H9 (cell line): ENCODE measurements around the gene CPNE8. TPM values are rescaled to one million over a fixed set of nuclear protein-coding genes. Genes with fewer than 3 reads are reported as not detected.

Source experiments
- DNase-seq: peaks from one replicate; pipeline ENCODE4 v3.0.0-alpha.2; 2017
- H2AFZ ChIP-seq: one replicate; pipeline ENCODE4 v1.6.1; 2013; ENCODE audit warnings: mild to moderate bottlenecking, low read length, control low read depth, moderate library complexity
- H2AK5ac ChIP-seq: 2 replicates; pipeline ENCODE4 v1.6.1; 2013; ENCODE audit warnings: low read length, control low read depth, mixed read lengths; ENCODE audit not compliant: insufficient read length
- H2BK120ac ChIP-seq: one replicate; pipeline ENCODE4 v1.6.1; 2013; ENCODE audit warnings: low read depth, mild to moderate bottlenecking, low read length, control low read depth, inconsistent platforms; ENCODE audit not compliant: poor library complexity, severe bottlenecking
- H2BK12ac ChIP-seq: 2 replicates; pipeline ENCODE4 v1.6.1; 2013; ENCODE audit warnings: low read length, control low read depth, mixed read lengths, low read depth; ENCODE audit not compliant: insufficient read length
- H2BK15ac ChIP-seq: 2 replicates; pipeline ENCODE4 v1.6.1; 2013; ENCODE audit warnings: low read depth, low read length, control low read depth
- H2BK20ac ChIP-seq: one replicate; pipeline ENCODE4 v1.6.1; 2013; ENCODE audit warnings: low read depth, mild to moderate bottlenecking, low read length, control low read depth, inconsistent platforms; ENCODE audit not compliant: poor library complexity, severe bottlenecking
- H2BK5ac ChIP-seq: 2 replicates; pipeline ENCODE4 v1.6.1; 2013; ENCODE audit warnings: low read length, control low read depth, mixed read lengths; ENCODE audit not compliant: insufficient read length
- H3K14ac ChIP-seq: 2 replicates; pipeline ENCODE4 v1.6.1; 2013; ENCODE audit warnings: low read length, control low read depth; ENCODE audit not compliant: insufficient read depth
- H3K18ac ChIP-seq: 2 replicates; pipeline ENCODE4 v1.6.1; 2013; ENCODE audit warnings: low read depth, mild to moderate bottlenecking, mixed read lengths, low read length, control low read depth; ENCODE audit not compliant: insufficient read length
- H3K23ac ChIP-seq: 2 replicates; pipeline ENCODE4 v1.6.1; 2013; ENCODE audit warnings: low read length, control low read depth, mixed read lengths, low read depth; ENCODE audit not compliant: insufficient read length
- H3K23me2 ChIP-seq: 2 replicates; pipeline ENCODE4 v1.6.1; 2013; ENCODE audit warnings: low read depth, mild to moderate bottlenecking, mixed read lengths, low read length, control low read depth; ENCODE audit not compliant: insufficient read length, poor library complexity, severe bottlenecking
- H3K27ac ChIP-seq: 2 replicates; pipeline ENCODE4 v1.5.1; 2013; ENCODE audit warnings: low read length, control low read depth, mixed read lengths, low read depth; ENCODE audit not compliant: insufficient read length
- H3K27me3 ChIP-seq: 2 replicates; pipeline ENCODE4 v1.6.1; 2013; ENCODE audit warnings: low read length, control low read depth, inconsistent platforms; ENCODE audit not compliant: insufficient read depth
- H3K4ac ChIP-seq: 2 replicates; pipeline ENCODE4 v1.6.1; 2013; ENCODE audit warnings: low read depth, mild to moderate bottlenecking, control low read depth, inconsistent platforms, low read length, moderate library complexity
- H3K4me1 ChIP-seq: 2 replicates; pipeline ENCODE4 v1.6.1; 2013; ENCODE audit warnings: low read length, control low read depth, inconsistent platforms; ENCODE audit not compliant: insufficient read depth
- H3K4me2 ChIP-seq: 2 replicates; pipeline ENCODE4 v1.6.1; 2013; ENCODE audit warnings: low read length, control low read depth, mixed read lengths; ENCODE audit not compliant: insufficient read length, insufficient read depth
- H3K56ac ChIP-seq: 2 replicates; pipeline ENCODE4 v1.6.1; 2013; ENCODE audit warnings: low read depth, mild to moderate bottlenecking, mixed read lengths, low read length, control low read depth; ENCODE audit not compliant: insufficient read length
- H3K79me1 ChIP-seq: 2 replicates; pipeline ENCODE4 v1.6.1; 2013; ENCODE audit warnings: low read depth, mild to moderate bottlenecking, moderate library complexity, low read length, control low read depth, inconsistent platforms; ENCODE audit not compliant: insufficient read depth, poor library complexity, severe bottlenecking
- H3K79me2 ChIP-seq: 2 replicates; pipeline ENCODE4 v1.6.1; 2013; ENCODE audit warnings: low read length, control low read depth, inconsistent platforms; ENCODE audit not compliant: insufficient read depth
- H3K9ac ChIP-seq: 2 replicates; pipeline ENCODE4 v1.6.1; 2013; ENCODE audit warnings: low read length, control low read depth, mixed read lengths; ENCODE audit not compliant: insufficient read length; ENCODE audit errors: extremely low read depth
- H3K9me3 ChIP-seq: one replicate; pipeline ENCODE4 v1.6.1; 2013; ENCODE audit warnings: low read depth, low read length, inconsistent platforms; ENCODE audit not compliant: control insufficient read depth
- H3T11ph ChIP-seq: one replicate; pipeline ENCODE4 v1.6.1; 2013; ENCODE audit warnings: mild to moderate bottlenecking, low read length, control low read depth, inconsistent platforms
- H4K20me1 ChIP-seq: one replicate; pipeline ENCODE4 v1.6.1; 2013; ENCODE audit not compliant: control insufficient read depth, insufficient read length, insufficient read depth
- H4K5ac ChIP-seq: 2 replicates; pipeline ENCODE4 v1.6.1; 2013; ENCODE audit warnings: low read depth, mild to moderate bottlenecking, mixed read lengths, low read length, control low read depth; ENCODE audit not compliant: insufficient read length
- H4K8ac ChIP-seq: replicated peaks from 2 replicates; pipeline ENCODE4 v1.6.1; 2013; ENCODE audit warnings: low read length, control low read depth, mixed read lengths, low read depth; ENCODE audit not compliant: insufficient read length
- H4K91ac ChIP-seq: 2 replicates; pipeline ENCODE4 v1.6.1; 2013; ENCODE audit warnings: low read depth, mild to moderate bottlenecking, moderate library complexity, mixed read lengths, low read length, control low read depth; ENCODE audit not compliant: insufficient read length
- H3K27ac Mint-ChIP-seq, 3 experiments: 2 replicates in 2 of 3; 3 replicates in 1 of 3; pipeline ENCODE4 v1.8.0; 2020 to 2021; ENCODE audit warnings: mixed read lengths in 3 of 3, mild to moderate bottlenecking in 1 of 3, moderate library complexity in 1 of 3
- H3K27me3 Mint-ChIP-seq: 2 replicates; pipeline ENCODE4 v1.8.0; 2021; ENCODE audit warnings: low read depth, mild to moderate bottlenecking, moderate library complexity, mixed read lengths
- H3K36me3 Mint-ChIP-seq, 3 experiments: 2 replicates in 2 of 3; 3 replicates in 1 of 3; pipeline ENCODE4 v1.8.0; 2020 to 2021; ENCODE audit warnings: low read depth in 3 of 3, mixed read lengths in 3 of 3; ENCODE audit not compliant: insufficient read depth in 1 of 3
- H3K4me1 Mint-ChIP-seq, 2 experiments: 2 replicates each; pipeline ENCODE4 v1.8.0; 2020; ENCODE audit warnings: mixed read lengths in 2 of 2
- H3K4me3 Mint-ChIP-seq, 2 experiments: 2 replicates in 1 of 2; 3 replicates in 1 of 2; pipeline ENCODE4 v1.8.0; 2020 to 2021; ENCODE audit warnings: mild to moderate bottlenecking in 2 of 2, mixed read lengths in 2 of 2, moderate library complexity in 1 of 2
- H3K9me3 Mint-ChIP-seq, 2 experiments: 2 replicates in 1 of 2; 3 replicates in 1 of 2; pipeline ENCODE4 v1.8.0; 2020; ENCODE audit warnings: mild to moderate bottlenecking in 2 of 2, mixed read lengths in 2 of 2, moderate library complexity in 1 of 2
- WGBS: extraction: QIAGEN DNeasy Blood & Tissue Kit; methylation state at CpG from one replicate; pipeline ENCODE4 v1.1.7; 2013; ENCODE audit warnings: missing lambda C conversion rate, low lambda C conversion rate, mixed read lengths; ENCODE audit not compliant: insufficient read length; ENCODE audit errors: extremely low coverage; 5-methylcytosine and 5-hydroxymethylcytosine counted together
- total RNA-seq: library from RNA; stranded (reverse); gene quantifications from 2 replicates; pipeline ENCODE4 v1.2.1, GENCODE V29; 2021
- TF ChIP-seq, protein P1 (sequence below): fragments of 200-600 bp; sonication (generic); conservative IDR thresholded peaks from 3 replicates; pipeline ENCODE4 v1.8.0; 2021; ENCODE audit warnings: antibody characterized with exemption, mild to moderate bottlenecking

CPNE8 gene
- total RNA-seq, 1 experiment from 2014 or later: 1.9 TPM

DNA sequence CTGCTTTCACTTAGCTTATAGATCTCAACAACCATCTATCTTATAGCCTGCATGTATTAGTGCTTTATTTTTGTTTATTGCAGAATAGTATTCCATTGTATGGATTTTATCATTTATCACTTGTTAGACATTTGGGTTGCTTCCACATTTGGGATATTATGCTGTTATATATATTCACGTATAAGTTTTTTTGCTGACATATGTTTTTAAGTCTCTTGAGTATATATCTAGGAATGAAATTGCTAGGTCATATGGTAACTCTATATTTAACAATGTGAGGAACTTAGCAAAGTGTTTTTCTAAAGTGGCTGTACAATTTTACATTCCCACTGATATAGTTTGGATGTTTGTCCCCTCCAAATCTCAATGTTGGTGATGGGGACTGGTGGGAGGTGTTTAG, 208.1 kb downstream of the CPNE8 start:
- no peak overlapping the region for H3K23ac ChIP-seq
- no peak for DNase-seq
- no peaks in the 10 kb centered on the region for H4K20me1 ChIP-seq
- H3K4me2 ChIP-seq: no peak overlapping the region
- whole genome bisulfite sequencing: no CpG with 5 or more reads among the region's 1 CpG
- H2BK120ac ChIP-seq: no peak overlapping the region
- no peak overlapping the region for H3K4ac ChIP-seq
- no peak overlapping the region for H3T11ph ChIP-seq
- no peak overlapping the region for H3K27ac ChIP-seq
- H3K27me3 Mint-ChIP-seq: no peaks in the 10 kb centered on the region; the same call in 1 of the 2 replicates
- no peak overlapping the region for H2AFZ ChIP-seq
- H2BK15ac ChIP-seq: no peak overlapping the region
- no peak overlapping the region for H3K9ac ChIP-seq
- H3K27me3 ChIP-seq: no peaks in the 10 kb centered on the region
- H2BK20ac ChIP-seq: no peak overlapping the region
- no peaks in the 10 kb centered on the region for H3K79me1 ChIP-seq
- H3K79me2 ChIP-seq: no peaks in the 10 kb centered on the region
- H3K23me2 ChIP-seq: no peaks in the 10 kb centered on the region
- peaks cover 12 to 14% of the 10 kb centered on the region in 2 experiments for H3K4me1 Mint-ChIP-seq
- no peak overlapping the region for H3K56ac ChIP-seq
- no peak overlapping the region for H4K8ac ChIP-seq
- no peak overlapping the region for H2AK5ac ChIP-seq
- H3K4me3 Mint-ChIP-seq: no peak overlapping the region
- H3K36me3 Mint-ChIP-seq: peaks cover 0 to 7% (median 0%) of the 10 kb centered on the region in 3 experiments; a peak in 4 of 7 replicates
- TF ChIP-seq, protein P1, sequence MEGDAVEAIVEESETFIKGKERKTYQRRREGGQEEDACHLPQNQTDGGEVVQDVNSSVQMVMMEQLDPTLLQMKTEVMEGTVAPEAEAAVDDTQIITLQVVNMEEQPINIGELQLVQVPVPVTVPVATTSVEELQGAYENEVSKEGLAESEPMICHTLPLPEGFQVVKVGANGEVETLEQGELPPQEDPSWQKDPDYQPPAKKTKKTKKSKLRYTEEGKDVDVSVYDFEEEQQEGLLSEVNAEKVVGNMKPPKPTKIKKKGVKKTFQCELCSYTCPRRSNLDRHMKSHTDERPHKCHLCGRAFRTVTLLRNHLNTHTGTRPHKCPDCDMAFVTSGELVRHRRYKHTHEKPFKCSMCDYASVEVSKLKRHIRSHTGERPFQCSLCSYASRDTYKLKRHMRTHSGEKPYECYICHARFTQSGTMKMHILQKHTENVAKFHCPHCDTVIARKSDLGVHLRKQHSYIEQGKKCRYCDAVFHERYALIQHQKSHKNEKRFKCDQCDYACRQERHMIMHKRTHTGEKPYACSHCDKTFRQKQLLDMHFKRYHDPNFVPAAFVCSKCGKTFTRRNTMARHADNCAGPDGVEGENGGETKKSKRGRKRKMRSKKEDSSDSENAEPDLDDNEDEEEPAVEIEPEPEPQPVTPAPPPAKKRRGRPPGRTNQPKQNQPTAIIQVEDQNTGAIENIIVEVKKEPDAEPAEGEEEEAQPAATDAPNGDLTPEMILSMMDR: no peak
- peaks cover 4% of the 10 kb centered on the region; the same call in 1 of the 2 replicates for H3K4me1 ChIP-seq
- no peak overlapping the region for H3K27ac Mint-ChIP-seq
- no peak overlapping the region for H4K91ac ChIP-seq
- no peak overlapping the region for H2BK5ac ChIP-seq
- no peak overlapping the region for H4K5ac ChIP-seq
- H3K9me3 ChIP-seq: no peaks in the 10 kb centered on the region
- peaks cover 0 to 4% of the 10 kb centered on the region in 2 experiments; a peak in 3 of 5 replicates for H3K9me3 Mint-ChIP-seq
- H3K14ac ChIP-seq: no peak overlapping the region
- H3K18ac ChIP-seq: no peak overlapping the region
- no peak overlapping the region for H2BK12ac ChIP-seq
